ENCODE data around the gene SPEN. TPM values are rescaled to one million over a fixed set of nuclear protein-coding genes. Genes with fewer than 3 reads are reported as not detected.
A peak's percentile ranks its signal among the peaks of the same experiment; 100 is the strongest.

Gene SPEN
- total and polyA plus RNA-seq, 9 of the 15 experiments (the other 6 are each of a cell fraction or from before 2014, with no cell fraction given), result 5.7 to 87.5 (median 27.2) TPM

- DNase-seq (ENCODE audit: extremely low read depth in 1 of 4, low spot score in 3 of 4) (no peak), ATAC-seq (no peak), FAIRE-seq (no peak)
- WGBS (ENCODE audit: insufficient coverage, low coverage, missing lambda C conversion rate), result 73% methylated on average over 3 of the region's 3 CpGs
- intact Hi-C loops (cut with micrococcal nuclease) (no loop called here), in situ Hi-C loops (cut with MboI) (loop anchor here (25.0 kb wide), 1 partner anchor 996 kb away; no protein-coding TSS in a partner anchor)
- H3K4me2 ChIP-seq (ENCODE audit: insufficient read depth, low read length), result no peak overlapping the region
- no peaks in the 10 kb centered on the region for H3K9me1 ChIP-seq (ENCODE audit: control insufficient read depth, insufficient read depth, low read length)
- H3K27me3 ChIP-seq (ENCODE audit: control insufficient read depth in 2 of 2, insufficient read depth in 2 of 2, low read length in 2 of 2), result no peaks in the 10 kb centered on the region
- no peaks in the 10 kb centered on the region for H3K9me3 ChIP-seq (replicated peaks; ENCODE audit: control insufficient read depth, insufficient read depth, low read depth, low read length)
- H3K27ac ChIP-seq (ENCODE audit: extremely low read depth, low read depth, low read length), result no peak overlapping the region
- no TSS peak for BruUV-seq (replicated peaks)
- ChIA-PET CTCF (ENCODE audit: low intra/inter-chr PET ratio) (no interaction called here), POLR2A (interaction anchor here (0.9 to 5.5 kb wide), 9 partner anchors 10 to 92 kb away, joined by 3 to 47 read pairs (median 5); partner anchors contain the start of gene SPEN)
- no peak overlapping the region for H2AFZ ChIP-seq (ENCODE audit: low read depth, low read length)
- H3K4me1 ChIP-seq (replicated peaks in 1 of 2; ENCODE audit: control insufficient read depth in 2 of 2, insufficient read depth in 2 of 2, low read length in 2 of 2), result 0 out of 5 replicates have a peak, but pooled peaks cover 0 to 2% of the 10 kb centered on the region in 2 experiments
- H4K20me1 ChIP-seq (replicated peaks; ENCODE audit: control insufficient read depth, insufficient read depth, low read length), result no peaks in the 10 kb centered on the region; the same call in 1 of the 2 replicates
- no peak overlapping the region for H3K9ac ChIP-seq (ENCODE audit: insufficient read depth in 1 of 2, low read depth in 2 of 2, low read length in 2 of 2)
- H3K36me3 ChIP-seq (ENCODE audit: control insufficient read depth, insufficient read depth, low read length), result 0 out of 3 replicates have a peak, but pooled peaks cover 4% of the 10 kb centered on the region
- no peak overlapping the region for H3K4me3 ChIP-seq
- H3K79me2 ChIP-seq (ENCODE audit: control insufficient read depth, insufficient read depth, low read length), result peaks cover 99% of the 10 kb centered on the region
- TF ChIP-seq, protein P1, sequence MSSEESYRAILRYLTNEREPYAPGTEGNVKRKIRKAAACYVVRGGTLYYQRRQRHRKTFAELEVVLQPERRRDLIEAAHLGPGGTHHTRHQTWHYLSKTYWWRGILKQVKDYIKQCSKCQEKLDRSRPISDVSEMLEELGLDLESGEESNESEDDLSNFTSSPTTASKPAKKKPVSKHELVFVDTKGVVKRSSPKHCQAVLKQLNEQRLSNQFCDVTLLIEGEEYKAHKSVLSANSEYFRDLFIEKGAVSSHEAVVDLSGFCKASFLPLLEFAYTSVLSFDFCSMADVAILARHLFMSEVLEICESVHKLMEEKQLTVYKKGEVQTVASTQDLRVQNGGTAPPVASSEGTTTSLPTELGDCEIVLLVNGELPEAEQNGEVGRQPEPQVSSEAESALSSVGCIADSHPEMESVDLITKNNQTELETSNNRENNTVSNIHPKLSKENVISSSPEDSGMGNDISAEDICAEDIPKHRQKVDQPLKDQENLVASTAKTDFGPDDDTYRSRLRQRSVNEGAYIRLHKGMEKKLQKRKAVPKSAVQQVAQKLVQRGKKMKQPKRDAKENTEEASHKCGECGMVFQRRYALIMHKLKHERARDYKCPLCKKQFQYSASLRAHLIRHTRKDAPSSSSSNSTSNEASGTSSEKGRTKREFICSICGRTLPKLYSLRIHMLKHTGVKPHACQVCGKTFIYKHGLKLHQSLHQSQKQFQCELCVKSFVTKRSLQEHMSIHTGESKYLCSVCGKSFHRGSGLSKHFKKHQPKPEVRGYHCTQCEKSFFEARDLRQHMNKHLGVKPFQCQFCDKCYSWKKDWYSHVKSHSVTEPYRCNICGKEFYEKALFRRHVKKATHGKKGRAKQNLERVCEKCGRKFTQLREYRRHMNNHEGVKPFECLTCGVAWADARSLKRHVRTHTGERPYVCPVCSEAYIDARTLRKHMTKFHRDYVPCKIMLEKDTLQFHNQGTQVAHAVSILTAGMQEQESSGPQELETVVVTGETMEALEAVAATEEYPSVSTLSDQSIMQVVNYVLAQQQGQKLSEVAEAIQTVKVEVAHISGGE (CRISPR knock-in tag; IDR thresholded peaks at IDR 0.05), result no peak
- TF ChIP-seq, protein P2, sequence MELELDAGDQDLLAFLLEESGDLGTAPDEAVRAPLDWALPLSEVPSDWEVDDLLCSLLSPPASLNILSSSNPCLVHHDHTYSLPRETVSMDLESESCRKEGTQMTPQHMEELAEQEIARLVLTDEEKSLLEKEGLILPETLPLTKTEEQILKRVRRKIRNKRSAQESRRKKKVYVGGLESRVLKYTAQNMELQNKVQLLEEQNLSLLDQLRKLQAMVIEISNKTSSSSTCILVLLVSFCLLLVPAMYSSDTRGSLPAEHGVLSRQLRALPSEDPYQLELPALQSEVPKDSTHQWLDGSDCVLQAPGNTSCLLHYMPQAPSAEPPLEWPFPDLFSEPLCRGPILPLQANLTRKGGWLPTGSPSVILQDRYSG (tag; conservative IDR thresholded peaks at IDR 0.05; ENCODE audit: low read depth), result no peak
- TF ChIP-seq NFIC (IDR thresholded peaks at IDR 0.05), result no peak
- no peak for TF ChIP-seq FOSL1 (tag; conservative IDR thresholded peaks at IDR 0.05)
- TF ChIP-seq SNRNP70 (optimal IDR thresholded peaks at IDR 0.05; ENCODE audit: low read depth, low read length), result no peak
- peak; percentile 99 for TF ChIP-seq CEBPB (tag; IDR thresholded peaks at IDR 0.05)
- TF ChIP-seq ARID1B (IDR thresholded peaks at IDR 0.05), result no peak
- TF ChIP-seq STAT5B (CRISPR knock-in tag; IDR thresholded peaks at IDR 0.05), result no peak
- TF ChIP-seq JUNB (CRISPR knock-in tag; conservative IDR thresholded peaks at IDR 0.05), result no peak
- TF ChIP-seq FOXA1 (IDR thresholded peaks at IDR 0.05; ENCODE audit: borderline replicate concordance), result no peak
- no peak for TF ChIP-seq HEY1 (CRISPR knock-in tag; IDR thresholded peaks at IDR 0.05; ENCODE audit: borderline replicate concordance)
- TF ChIP-seq CREB1 (IDR thresholded peaks at IDR 0.05), result no peak
- no peak for TF ChIP-seq CREB1 (CRISPR knock-in tag; IDR thresholded peaks at IDR 0.05)
- TF ChIP-seq ZNF146 (CRISPR knock-in tag; IDR thresholded peaks at IDR 0.05; ENCODE audit: unreplicated experiment), result no peak
- no peak for TF ChIP-seq CEBPZ (IDR thresholded peaks at IDR 0.05; ENCODE audit: borderline replicate concordance, low read depth, low read length)
Observed at GRCh38 chr1:15866721-15867201, 19.3 kb downstream of the SPEN start.

Data from K562 (cell line).